Gastrocnemius medialis (tissue), 4 donors: ENCODE measurements around the gene PRKN. TPM values are rescaled to one million over a fixed set of nuclear protein-coding genes. Genes with fewer than 3 reads are reported as not detected.

ENCODE experiments used
- ATAC-seq, 2 donors: fragments of 150-250 bp; one replicate each; pipeline ENCODE4 v1.9.1; 2016
- DNase-seq, 2 donors: peaks; one replicate each; pipeline ENCODE4 v3.0.0-alpha.2; 2019
- H3K27ac ChIP-seq, 4 donors: fragments of 200-600 bp; sonication (generic); 1 replicate in 1 of 4; 2 replicates in 3 of 4; pipeline ENCODE4 v1.5.1; 2016 to 2018; ENCODE audit warnings: mild to moderate bottlenecking in 2 of 4, moderate library complexity in 1 of 4
- H3K27me3 ChIP-seq, 3 donors: fragments of 200-600 bp; sonication (generic) in 2 of 3; 1 replicate in 1 of 3; 2 replicates in 2 of 3; pipeline versions ENCODE4 v1.5.1 to v1.6.0; 2016 to 2019; ENCODE audit warnings: mild to moderate bottlenecking in 1 of 3, moderate library complexity in 1 of 3
- H3K36me3 ChIP-seq, 2 donors: fragments of 200-600 bp; sonication (generic) in 1 of 2; one replicate each; pipeline ENCODE4 v1.5.1; 2017 to 2018
- H3K4me1 ChIP-seq, 2 donors: fragments of 200-600 bp; sonication (generic) in 1 of 2; one replicate each; pipeline ENCODE4 v1.5.1; 2016 to 2017; ENCODE audit warnings: mild to moderate bottlenecking in 2 of 2
- H3K4me3 ChIP-seq, 4 donors: fragments of 200-600 bp; sonication (generic) in 3 of 4; 1 replicate in 1 of 4; 2 replicates in 3 of 4; pipeline ENCODE4 v1.5.1; 2016 to 2019; ENCODE audit warnings: mild to moderate bottlenecking in 2 of 4
- H3K9me3 ChIP-seq, 3 donors: fragments of 200-600 bp; sonication (generic) in 2 of 3; 1 replicate in 1 of 3; 2 replicates in 2 of 3; pipeline ENCODE4 v1.5.1; 2016 to 2019
- POLR2A ChIP-seq, 2 donors: fragments of 450-650 bp; IDR thresholded peaks; one replicate each; pipeline ENCODE4 v1.6.1; 2017; ENCODE audit warnings: antibody characterized with exemption in 2 of 2, mild to moderate bottlenecking in 2 of 2, moderate library complexity in 2 of 2
- in situ Hi-C, 4 donors: fragments of 200-750 bp; cut with MboI; loops; one replicate each; pipeline versions ENCODE4 v1.15.0 to v1.8.0; 2017; ENCODE audit warnings: low sequenced_read_pairs in 4 of 4
- intact Hi-C: fragments of 100-400 bp; cut with DNase I; formaldehyde crosslinking; loops from one replicate; pipeline ENCODE4 v1.15.1; 2023; ENCODE audit warnings: low total_unique reads
- total RNA-seq, 4 donors: library from RNA; depleted of rRNA; stranded (reverse); fragments of >200 nt; gene quantifications; one replicate each; pipeline versions ENCODE4 v1.1.0 to v1.2.3, GENCODE V29; 2016
- TF ChIP-seq, protein P1 (sequence below), 5 experiments: fragments of 450-650 bp in 3 of 5; fragments of 200-600 bp in 2 of 5; sonication (generic) in 2 of 5; IDR thresholded peaks in 4 of 5; conservative IDR thresholded peaks in 1 of 5; 1 replicate in 4 of 5; 2 replicates in 1 of 5; pipeline ENCODE4 v1.5.1; 2016 to 2019; ENCODE audit warnings: antibody characterized with exemption in 5 of 5, mild to moderate bottlenecking in 3 of 5, moderate library complexity in 3 of 5

Gene PRKN
- total RNA-seq, 4 donors from 2014 or later: 8.4 to 21.6 (median 13.7) TPM

DNA sequence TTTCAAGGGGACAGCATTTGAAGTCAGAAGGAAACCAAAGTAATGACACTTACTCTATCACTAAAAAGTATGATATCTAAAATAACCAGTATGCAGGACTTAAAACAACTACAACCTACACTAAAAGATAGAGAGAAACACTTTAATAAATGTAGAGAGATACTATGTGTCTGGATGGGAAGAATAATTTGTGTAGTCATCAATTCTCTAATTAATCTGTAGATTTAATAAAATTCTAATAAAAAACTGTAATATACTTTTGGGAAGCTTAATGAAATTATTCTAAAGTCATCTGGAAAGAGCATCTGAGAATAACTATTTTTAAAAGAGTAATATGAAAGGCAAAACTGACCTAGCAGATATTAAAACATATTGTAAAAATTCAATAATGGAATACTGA is 52.1 kb downstream of the PRKN start:
- intact Hi-C loops (no loop called here), in situ Hi-C loops (no loop called here)
- TF ChIP-seq POLR2A (IDR thresholded peaks at IDR 0.05): no peak
- TF ChIP-seq, protein P1, sequence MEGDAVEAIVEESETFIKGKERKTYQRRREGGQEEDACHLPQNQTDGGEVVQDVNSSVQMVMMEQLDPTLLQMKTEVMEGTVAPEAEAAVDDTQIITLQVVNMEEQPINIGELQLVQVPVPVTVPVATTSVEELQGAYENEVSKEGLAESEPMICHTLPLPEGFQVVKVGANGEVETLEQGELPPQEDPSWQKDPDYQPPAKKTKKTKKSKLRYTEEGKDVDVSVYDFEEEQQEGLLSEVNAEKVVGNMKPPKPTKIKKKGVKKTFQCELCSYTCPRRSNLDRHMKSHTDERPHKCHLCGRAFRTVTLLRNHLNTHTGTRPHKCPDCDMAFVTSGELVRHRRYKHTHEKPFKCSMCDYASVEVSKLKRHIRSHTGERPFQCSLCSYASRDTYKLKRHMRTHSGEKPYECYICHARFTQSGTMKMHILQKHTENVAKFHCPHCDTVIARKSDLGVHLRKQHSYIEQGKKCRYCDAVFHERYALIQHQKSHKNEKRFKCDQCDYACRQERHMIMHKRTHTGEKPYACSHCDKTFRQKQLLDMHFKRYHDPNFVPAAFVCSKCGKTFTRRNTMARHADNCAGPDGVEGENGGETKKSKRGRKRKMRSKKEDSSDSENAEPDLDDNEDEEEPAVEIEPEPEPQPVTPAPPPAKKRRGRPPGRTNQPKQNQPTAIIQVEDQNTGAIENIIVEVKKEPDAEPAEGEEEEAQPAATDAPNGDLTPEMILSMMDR (IDR thresholded peaks at IDR 0.05 in 4 of 5, conservative IDR thresholded peaks at IDR 0.05 in 1 of 5): no peak
- DNase-seq (no peak), ATAC-seq (no peak)
- Histone ChIP-seq H3K9me3 (no peaks in the 10 kb centered on the region), H3K27me3 (no peaks in the 10 kb centered on the region), H3K27ac (no peak overlapping the region), H3K4me3 (no peak overlapping the region), H3K36me3 (no peaks in the 10 kb centered on the region), H3K4me1 (peaks cover 0 to 3% of the 10 kb centered on the region in 2 donors)

DNA sequence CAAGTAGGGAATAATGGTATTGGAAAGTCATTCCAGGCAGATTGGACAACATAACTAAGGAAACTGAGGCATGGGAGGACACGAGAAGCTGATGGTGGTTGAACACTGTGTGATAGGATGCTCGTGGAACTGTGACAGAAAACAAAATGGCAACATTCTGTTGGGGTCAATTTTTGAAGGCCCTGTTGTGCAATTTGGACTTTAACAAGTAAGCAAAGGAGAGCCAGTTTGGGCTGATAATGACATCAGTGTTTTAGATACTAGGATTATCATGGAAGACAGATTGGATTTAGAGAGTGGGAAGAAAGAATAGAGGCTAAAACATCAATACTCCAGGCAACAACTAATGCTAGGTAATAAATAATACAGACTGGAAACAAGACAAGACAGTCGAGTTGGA is 53.1 kb downstream of the PRKN start:
- H3K27ac ChIP-seq: no peak overlapping the region
- ATAC-seq (no peak), DNase-seq (no peak)
- in situ Hi-C loops: no loop called here
- intact Hi-C loops: no loop called here
- H3K4me1 ChIP-seq: peaks cover 0 to 13% of the 10 kb centered on the region in 2 donors
- no peaks in the 10 kb centered on the region for H3K9me3 ChIP-seq
- no peaks in the 10 kb centered on the region for H3K27me3 ChIP-seq
- no peak overlapping the region for H3K4me3 ChIP-seq
- no peaks in the 10 kb centered on the region for H3K36me3 ChIP-seq
- no peak for TF ChIP-seq POLR2A (IDR thresholded peaks at IDR 0.05)
- TF ChIP-seq, protein P1 (IDR thresholded peaks at IDR 0.05 in 4 of 5, conservative IDR thresholded peaks at IDR 0.05 in 1 of 5): no peak

DNA sequence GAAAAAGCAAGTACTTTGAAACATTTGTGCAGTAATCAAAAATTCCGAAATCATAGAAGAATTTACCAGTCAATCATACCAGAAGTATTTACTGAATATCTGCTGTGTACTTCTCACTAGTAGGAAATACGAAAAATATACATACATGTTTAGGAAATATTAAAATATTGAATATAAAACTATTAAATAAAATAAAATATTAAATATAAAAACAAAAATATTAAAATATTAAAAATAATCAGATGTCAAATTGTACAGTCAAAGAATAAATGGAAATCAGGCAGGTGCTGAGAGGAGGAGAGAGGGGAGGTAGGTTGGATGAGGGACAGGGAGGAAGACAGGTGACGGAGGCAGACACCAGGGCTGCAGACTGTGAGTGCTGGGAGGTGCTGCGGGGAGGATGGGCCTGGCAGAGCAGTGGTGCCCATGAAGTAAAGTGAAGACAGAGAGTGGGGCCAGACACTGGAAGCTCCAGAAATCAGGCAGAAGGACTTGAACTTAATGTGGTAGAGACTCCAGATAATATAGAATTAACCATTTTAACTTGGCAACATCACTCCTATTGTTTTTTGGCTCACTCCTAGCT is 55.9 kb downstream of the PRKN start:
- Histone ChIP-seq H3K27ac (no peak overlapping the region), H3K4me1 (peaks cover 0 to 14% of the 10 kb centered on the region in 2 donors), H3K27me3 (no peaks in the 10 kb centered on the region), H3K36me3 (no peaks in the 10 kb centered on the region), H3K4me3 (no peak overlapping the region), H3K9me3 (no peaks in the 10 kb centered on the region)
- DNase-seq: no peak
- TF ChIP-seq, protein P1 (IDR thresholded peaks at IDR 0.05 in 4 of 5, conservative IDR thresholded peaks at IDR 0.05 in 1 of 5): no peak
- TF ChIP-seq POLR2A (IDR thresholded peaks at IDR 0.05): no peak
- ATAC-seq: no peak
- in situ Hi-C loops: no loop called here
- intact Hi-C loops: no loop called here

DNA sequence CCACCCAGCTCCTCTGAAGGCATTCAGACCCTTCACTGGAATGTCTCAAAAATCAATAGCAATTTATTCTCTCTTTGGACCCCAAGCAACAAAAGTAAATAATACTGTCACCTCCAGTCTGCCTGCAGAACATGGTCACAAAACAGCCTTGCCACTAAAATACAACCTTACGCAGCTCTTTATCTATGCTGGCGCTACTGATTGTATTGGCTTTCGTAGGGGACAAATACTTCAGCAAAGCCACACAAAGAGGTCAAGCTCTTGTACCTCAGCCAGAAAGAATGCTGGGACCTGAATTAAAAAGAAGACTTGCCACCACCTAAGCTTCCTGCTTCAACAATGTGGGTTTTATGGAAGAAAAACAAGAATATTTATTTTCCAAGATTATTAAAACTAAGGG is 57.2 kb downstream of the PRKN start:
- H3K4me1 ChIP-seq: peaks cover 0 to 14% of the 10 kb centered on the region in 2 donors
- H3K4me3 ChIP-seq: no peak overlapping the region
- no peak for TF ChIP-seq POLR2A (IDR thresholded peaks at IDR 0.05)
- TF ChIP-seq, protein P1 (IDR thresholded peaks at IDR 0.05 in 4 of 5, conservative IDR thresholded peaks at IDR 0.05 in 1 of 5): no peak
- intact Hi-C loops: no loop called here
- no peaks in the 10 kb centered on the region for H3K9me3 ChIP-seq
- no peaks in the 10 kb centered on the region for H3K36me3 ChIP-seq
- in situ Hi-C loops: no loop called here
- H3K27me3 ChIP-seq: no peaks in the 10 kb centered on the region
- no peak overlapping the region for H3K27ac ChIP-seq
- DNase-seq (no peak), ATAC-seq (no peak)

DNA sequence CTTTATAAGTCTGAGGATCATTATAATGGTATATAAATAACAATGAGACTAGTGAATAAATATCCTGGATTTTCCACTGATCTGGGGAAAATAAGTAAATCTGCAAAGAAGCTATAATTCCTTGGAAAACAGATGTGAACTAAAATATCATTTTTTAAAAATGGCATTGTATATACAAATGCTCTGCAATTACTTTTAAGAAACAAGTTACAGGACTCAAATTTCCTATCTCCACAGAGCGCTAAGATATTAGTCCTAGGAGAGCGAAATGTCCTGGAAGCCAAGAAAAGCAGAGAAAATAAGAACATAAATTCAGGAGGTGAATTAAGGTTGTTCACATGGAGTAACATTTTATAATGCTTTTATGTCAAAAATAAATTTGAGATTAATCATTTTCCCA is 61.3 kb downstream of the PRKN start:
- Histone ChIP-seq H3K27ac (no peak overlapping the region), H3K4me3 (no peak overlapping the region), H3K27me3 (no peaks in the 10 kb centered on the region), H3K4me1 (peaks cover 4 to 11% of the 10 kb centered on the region in 2 donors), H3K9me3 (no peaks in the 10 kb centered on the region), H3K36me3 (no peaks in the 10 kb centered on the region)
- intact Hi-C loops (no loop called here), in situ Hi-C loops (no loop called here)
- no peak for ATAC-seq
- TF ChIP-seq, protein P1 (IDR thresholded peaks at IDR 0.05 in 4 of 5, conservative IDR thresholded peaks at IDR 0.05 in 1 of 5): no peak
- no peak for TF ChIP-seq POLR2A (IDR thresholded peaks at IDR 0.05)
- no peak for DNase-seq
